ENCODE measurements around the gene ZNF407. TPM values are rescaled to one million over a fixed set of nuclear protein-coding genes. Genes with fewer than 3 reads are reported as not detected.

The ZNF407 gene
- total RNA-seq, 5 donors from 2014 or later (not counting 1 experiment from before 2014, with no cell fraction given) = 22.9 to 37.4 (median 24.4) TPM

DNA sequence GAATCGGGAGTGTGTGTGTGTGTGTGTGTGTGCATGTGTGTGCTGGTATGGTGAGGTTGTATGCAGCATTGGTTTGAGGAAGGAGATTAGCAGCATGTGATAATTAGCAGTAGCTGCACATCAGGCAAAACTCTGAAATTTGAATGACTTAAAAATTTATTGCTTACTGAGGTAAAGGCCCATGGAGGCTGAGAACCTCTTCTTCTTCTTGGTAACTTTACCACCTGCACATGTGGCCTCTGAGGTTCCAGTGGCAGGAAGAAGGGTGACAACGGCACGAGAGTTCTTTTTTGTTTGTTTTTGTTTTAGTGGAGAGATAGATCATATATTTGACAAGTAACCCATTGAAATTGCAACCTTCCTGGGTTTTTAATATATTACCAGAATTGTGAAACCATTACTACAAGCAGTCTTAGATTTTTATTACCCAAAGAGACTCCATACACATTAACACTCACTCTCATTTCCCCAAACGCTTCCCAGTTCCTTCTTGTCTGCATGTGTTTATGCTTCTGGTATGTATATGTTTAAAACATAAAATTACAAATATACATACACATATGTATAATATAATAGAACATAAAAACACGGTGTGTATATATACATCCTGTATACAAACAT lies 319.2 kb downstream of the ZNF407 start:
- CTCF ChIA-PET = no interaction called here
- 57% methylated on average over 1 of the region's 5 CpGs for WGBS (ENCODE audit: insufficient coverage)
- no peak for DNase-seq

DNA sequence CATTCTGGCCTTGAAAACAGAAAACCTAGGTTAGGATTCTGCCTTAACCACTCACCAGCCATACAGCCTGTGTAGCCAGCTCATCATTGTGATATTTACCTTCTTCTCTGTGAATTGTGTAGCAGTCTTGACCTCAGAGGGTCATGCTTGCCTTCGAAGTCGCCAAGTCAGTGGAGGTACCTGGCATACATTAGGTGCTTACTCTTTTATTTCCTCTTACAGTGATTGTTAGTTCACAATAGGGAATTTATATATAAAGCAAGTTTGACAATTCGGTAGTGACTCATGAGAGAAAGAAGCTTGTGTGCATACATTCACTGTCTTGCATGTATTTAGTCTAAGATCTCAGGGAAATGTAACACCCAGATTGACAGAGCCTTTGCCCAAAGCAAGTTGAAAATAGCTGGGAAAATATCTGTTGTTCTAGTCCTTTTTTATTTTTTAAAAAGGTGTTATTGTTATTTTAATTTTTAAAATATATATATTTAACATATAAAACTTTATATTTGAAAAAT lies 320.7 kb downstream of the ZNF407 start:
- Mint-ChIP-seq H3K36me3 (peaks cover 31% of the 10 kb centered on the region), H3K27me3 (no peaks in the 10 kb centered on the region), H3K27ac (no peak overlapping the region), H3K4me3 (no peak overlapping the region), H3K9me3 (no peaks in the 10 kb centered on the region), H3K4me1 (no peaks in the 10 kb centered on the region)
- CTCF ChIA-PET = no interaction called here
- ATAC-seq (replicated peaks in 1 of 4) (no peak), DNase-seq (no peak)
- 90% methylated on average over 2 of the region's 3 CpGs for WGBS (ENCODE audit: insufficient coverage)
- no peak overlapping the region for H3K27ac ChIP-seq (ENCODE audit: low read length)
- POLR2A ChIA-PET = no interaction called here
- H3K4me1 ChIP-seq (ENCODE audit: control insufficient read depth in 1 of 2, extremely low read depth in 1 of 2, insufficient read depth in 2 of 2, low read length in 2 of 2) = no peaks in the 10 kb centered on the region
- peaks cover 0 to 6% of the 10 kb centered on the region in 2 donors for H3K36me3 ChIP-seq (ENCODE audit: control insufficient read depth in 2 of 2, extremely low read depth in 1 of 2, insufficient read depth in 1 of 2, low read length in 1 of 2)
- H3K4me3 ChIP-seq (ENCODE audit: control insufficient read depth in 1 of 2, extremely low read depth in 1 of 2, low read length in 1 of 2) = no peak overlapping the region
- H3K9me3 ChIP-seq = no peaks in the 10 kb centered on the region
- no peaks in the 10 kb centered on the region for H3K27me3 ChIP-seq (replicated peaks in 1 of 2; ENCODE audit: control insufficient read depth in 2 of 2, extremely low read depth in 1 of 2, insufficient read depth in 2 of 2, low read length in 1 of 2)

More for the DNA sequence above, 319.2 kb downstream of the ZNF407 start:
- no peak overlapping the region for H3K4me3 ChIP-seq (ENCODE audit: control insufficient read depth in 1 of 2, extremely low read depth in 1 of 2, low read length in 1 of 2)
- Mint-ChIP-seq H3K27ac (no peak overlapping the region), H3K36me3 (peaks cover 24% of the 10 kb centered on the region), H3K4me1 (no peaks in the 10 kb centered on the region), H3K4me3 (no peak overlapping the region), H3K9me3 (no peaks in the 10 kb centered on the region), H3K27me3 (no peaks in the 10 kb centered on the region)
- ATAC-seq (replicated peaks in 1 of 4) = no peak
- no peaks in the 10 kb centered on the region for H3K9me3 ChIP-seq
- H3K4me1 ChIP-seq (ENCODE audit: control insufficient read depth in 1 of 2, extremely low read depth in 1 of 2, insufficient read depth in 2 of 2, low read length in 2 of 2) = no peaks in the 10 kb centered on the region
- no peaks in the 10 kb centered on the region for H3K27me3 ChIP-seq (replicated peaks in 1 of 2; ENCODE audit: control insufficient read depth in 2 of 2, extremely low read depth in 1 of 2, insufficient read depth in 2 of 2, low read length in 1 of 2)
- POLR2A ChIA-PET = no interaction called here
- no peak overlapping the region for H3K27ac ChIP-seq (ENCODE audit: low read length)
- H3K36me3 ChIP-seq (ENCODE audit: control insufficient read depth in 2 of 2, extremely low read depth in 1 of 2, insufficient read depth in 1 of 2, low read length in 1 of 2) = peaks cover 0 to 6% of the 10 kb centered on the region in 2 donors

DNA sequence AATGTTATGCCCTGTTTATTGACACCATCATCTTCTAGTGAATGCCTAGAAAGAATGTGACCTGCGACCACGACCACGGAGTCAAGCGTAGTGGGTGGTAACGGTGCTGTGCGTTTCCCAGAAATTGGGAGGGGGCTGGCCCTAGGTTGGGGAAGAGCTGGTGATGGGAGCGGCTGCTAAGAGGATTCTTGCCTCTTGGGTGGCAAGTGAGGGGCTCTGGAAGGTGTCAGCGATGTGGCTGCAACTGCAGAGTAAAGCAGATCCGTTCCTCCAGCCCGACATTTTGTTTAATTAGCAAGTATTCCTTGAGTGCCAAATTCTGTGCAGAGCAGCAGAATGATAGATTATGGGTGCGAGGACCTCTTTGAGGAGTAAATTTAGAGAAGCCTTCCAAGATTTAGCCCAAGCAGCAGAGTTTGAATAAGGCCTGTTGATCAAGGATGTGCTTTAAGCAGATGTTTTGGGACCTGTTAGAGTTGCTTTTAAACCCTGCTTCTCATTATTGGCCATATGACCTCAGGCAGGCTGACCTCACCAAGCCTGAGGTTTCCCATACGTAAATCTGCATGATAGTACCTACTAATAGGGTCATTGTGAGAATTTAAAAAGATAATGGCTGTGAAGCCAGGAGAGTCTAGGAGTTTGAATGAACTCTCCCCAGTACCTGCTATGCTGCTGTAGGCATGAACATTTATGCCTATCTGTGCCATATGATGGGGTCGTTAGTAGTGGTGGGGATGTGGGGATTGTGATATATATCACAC lies 323.6 kb downstream of the ZNF407 start:
- no peaks in the 10 kb centered on the region for H3K27me3 ChIP-seq (replicated peaks in 1 of 2; ENCODE audit: control insufficient read depth in 2 of 2, extremely low read depth in 1 of 2, insufficient read depth in 2 of 2, low read length in 1 of 2)
- H3K4me1 ChIP-seq (ENCODE audit: control insufficient read depth in 1 of 2, extremely low read depth in 1 of 2, insufficient read depth in 2 of 2, low read length in 2 of 2) = no peaks in the 10 kb centered on the region
- no peaks in the 10 kb centered on the region for H3K4me1 Mint-ChIP-seq
- H3K4me3 ChIP-seq (ENCODE audit: control insufficient read depth in 1 of 2, extremely low read depth in 1 of 2, low read length in 1 of 2) = no peak overlapping the region
- 94% methylated on average over 12 of the region's 13 CpGs for WGBS (ENCODE audit: insufficient coverage)
- H3K9me3 Mint-ChIP-seq = no peaks in the 10 kb centered on the region
- no peak for DNase-seq
- H3K9me3 ChIP-seq = no peaks in the 10 kb centered on the region
- no peaks in the 10 kb centered on the region for H3K27me3 Mint-ChIP-seq
- ChIA-PET CTCF (no interaction called here), POLR2A (no interaction called here)
- ATAC-seq (replicated peaks in 1 of 4) = no peak
- H3K27ac Mint-ChIP-seq = no peak overlapping the region
- H3K36me3 Mint-ChIP-seq = peaks cover 43% of the 10 kb centered on the region
- no peak overlapping the region for H3K27ac ChIP-seq (ENCODE audit: low read length)
- no peak overlapping the region for H3K4me3 Mint-ChIP-seq
- peaks cover 0 to 6% of the 10 kb centered on the region in 2 donors for H3K36me3 ChIP-seq (ENCODE audit: control insufficient read depth in 2 of 2, extremely low read depth in 1 of 2, insufficient read depth in 1 of 2, low read length in 1 of 2)

DNA sequence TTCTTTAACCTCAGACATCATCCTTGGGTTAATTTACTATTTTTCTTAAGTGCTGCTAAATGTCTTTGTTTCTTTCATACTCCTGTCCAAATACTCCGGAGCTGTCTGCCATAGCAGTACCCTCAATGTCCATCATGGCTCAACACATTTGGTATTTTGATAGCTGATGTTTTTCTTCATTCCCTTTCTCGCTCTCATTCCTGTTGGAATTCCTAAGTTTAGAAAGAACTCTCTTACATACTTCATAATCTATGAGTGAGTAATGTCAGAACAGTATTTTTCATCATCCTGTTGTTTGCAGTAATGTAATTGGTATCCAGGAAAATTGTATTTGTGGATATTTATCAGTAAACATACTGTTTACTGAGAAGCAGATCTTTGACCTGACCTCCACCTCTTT lies 328.4 kb downstream of the ZNF407 start:
- DNase-seq (no peak), ATAC-seq (replicated peaks in 1 of 4) (no peak)
- Mint-ChIP-seq H3K4me3 (no peak overlapping the region), H3K9me3 (no peaks in the 10 kb centered on the region), H3K36me3 (peaks cover 44% of the 10 kb centered on the region), H3K27ac (no peak overlapping the region), H3K4me1 (no peaks in the 10 kb centered on the region), H3K27me3 (no peaks in the 10 kb centered on the region)
- H3K9me3 ChIP-seq = no peaks in the 10 kb centered on the region
- H3K4me1 ChIP-seq (ENCODE audit: control insufficient read depth in 1 of 2, extremely low read depth in 1 of 2, insufficient read depth in 2 of 2, low read length in 2 of 2) = no peaks in the 10 kb centered on the region
- H3K27ac ChIP-seq (ENCODE audit: low read length) = no peak overlapping the region
- whole genome bisulfite sequencing (ENCODE audit: insufficient coverage) = no CpG with 5 or more reads among the region's 2 CpGs
- CTCF ChIA-PET = interaction anchor here (0.5 to 0.6 kb wide), 2 partner anchors 9 to 122 kb away, joined by 3 read pairs; no protein-coding TSS in a partner anchor
- H3K36me3 ChIP-seq (ENCODE audit: control insufficient read depth in 2 of 2, extremely low read depth in 1 of 2, insufficient read depth in 1 of 2, low read length in 1 of 2) = peaks cover 0 to 4% of the 10 kb centered on the region in 2 donors
- POLR2A ChIA-PET = no interaction called here
- H3K4me3 ChIP-seq (ENCODE audit: control insufficient read depth in 1 of 2, extremely low read depth in 1 of 2, low read length in 1 of 2) = no peak overlapping the region
- no peaks in the 10 kb centered on the region for H3K27me3 ChIP-seq (replicated peaks in 1 of 2; ENCODE audit: control insufficient read depth in 2 of 2, extremely low read depth in 1 of 2, insufficient read depth in 2 of 2, low read length in 1 of 2)

DNA sequence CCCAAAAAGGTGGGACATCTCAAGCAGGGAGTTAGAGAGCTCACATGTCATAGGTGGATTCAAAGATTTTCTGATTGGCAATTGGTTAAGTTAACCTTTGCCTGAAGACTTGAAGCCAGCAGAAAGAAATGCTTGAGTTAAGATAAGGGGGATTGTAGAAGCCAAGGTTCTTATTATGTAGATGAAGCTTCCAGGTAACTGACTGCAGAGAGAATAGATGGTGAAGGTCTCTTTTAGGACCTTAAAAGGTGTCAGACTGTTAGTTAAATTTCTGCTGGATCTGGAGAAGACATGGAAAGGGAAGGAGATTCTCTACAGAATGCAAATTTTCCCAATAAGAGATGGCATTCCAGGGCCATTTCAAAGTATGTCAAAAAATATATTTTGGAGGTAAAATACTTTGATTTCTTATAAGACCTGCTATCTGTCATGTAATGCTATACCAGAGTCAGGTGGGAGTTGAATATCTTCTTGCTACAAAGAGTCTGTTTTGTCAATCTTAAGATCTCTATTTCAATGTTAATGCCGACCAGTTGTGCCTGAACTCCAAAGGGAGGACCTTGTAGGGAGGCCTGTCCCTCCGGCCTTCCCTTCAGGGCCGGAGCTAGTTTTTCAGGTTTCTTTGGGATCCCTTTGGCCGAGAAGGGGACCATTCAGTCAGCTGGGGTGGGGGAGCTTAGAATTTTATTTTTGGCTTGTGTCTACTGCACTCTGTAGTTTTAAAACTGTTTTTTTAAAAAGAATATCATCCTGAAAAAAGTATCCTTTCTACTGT lies 330.7 kb downstream of the ZNF407 start:
- H3K27ac Mint-ChIP-seq = no peak overlapping the region
- DNase-seq (no peak), ATAC-seq (replicated peaks in 1 of 4) (no peak)
- H3K27ac ChIP-seq (ENCODE audit: low read length) = no peak overlapping the region
- H3K4me3 ChIP-seq (ENCODE audit: control insufficient read depth in 1 of 2, extremely low read depth in 1 of 2, low read length in 1 of 2) = no peak overlapping the region
- 100% methylated on average over 2 of the region's 4 CpGs for WGBS (ENCODE audit: insufficient coverage)
- POLR2A ChIA-PET = interaction anchor here in 1 of 2 donors (0.7 kb wide), 1 partner anchor 101 kb away, joined by 3 read pairs; no protein-coding TSS in a partner anchor
- no peaks in the 10 kb centered on the region for H3K9me3 ChIP-seq
- no peaks in the 10 kb centered on the region for H3K27me3 ChIP-seq (replicated peaks in 1 of 2; ENCODE audit: control insufficient read depth in 2 of 2, extremely low read depth in 1 of 2, insufficient read depth in 2 of 2, low read length in 1 of 2)
- peaks cover 0 to 3% of the 10 kb centered on the region in 2 donors for H3K36me3 ChIP-seq (ENCODE audit: control insufficient read depth in 2 of 2, extremely low read depth in 1 of 2, insufficient read depth in 1 of 2, low read length in 1 of 2)
- H3K27me3 Mint-ChIP-seq = no peaks in the 10 kb centered on the region
- CTCF ChIA-PET = no interaction called here
- no peaks in the 10 kb centered on the region for H3K4me1 Mint-ChIP-seq
- no peaks in the 10 kb centered on the region for H3K9me3 Mint-ChIP-seq
- peaks cover 45% of the 10 kb centered on the region for H3K36me3 Mint-ChIP-seq
- no peaks in the 10 kb centered on the region for H3K4me1 ChIP-seq (ENCODE audit: control insufficient read depth in 1 of 2, extremely low read depth in 1 of 2, insufficient read depth in 2 of 2, low read length in 2 of 2)
- H3K4me3 Mint-ChIP-seq = no peak overlapping the region

DNA sequence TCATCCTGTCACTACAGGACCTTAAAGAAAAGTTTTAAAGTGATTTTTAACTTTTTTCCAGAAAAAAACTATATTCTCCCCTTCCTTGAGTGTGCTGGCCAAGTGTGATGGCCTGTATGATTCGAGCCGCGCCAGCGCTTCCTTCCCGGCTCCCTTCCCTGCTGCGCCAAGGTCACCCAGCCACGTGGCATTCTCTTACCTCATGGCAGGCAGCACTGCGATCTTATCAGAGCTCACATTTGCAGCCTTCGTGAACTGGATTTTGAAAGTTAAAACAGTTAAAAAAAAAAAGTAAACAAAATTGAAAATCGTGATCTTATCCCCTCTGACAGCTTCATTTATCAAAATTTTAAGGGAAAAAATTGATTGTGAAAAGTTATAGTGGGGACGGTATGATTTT lies 331.4 kb downstream of the ZNF407 start:
- H3K9me3 Mint-ChIP-seq = no peaks in the 10 kb centered on the region
- H3K4me1 Mint-ChIP-seq = no peaks in the 10 kb centered on the region
- H3K9me3 ChIP-seq = no peaks in the 10 kb centered on the region
- H3K27ac ChIP-seq (ENCODE audit: low read length) = no peak overlapping the region
- no peak overlapping the region for H3K4me3 ChIP-seq (ENCODE audit: control insufficient read depth in 1 of 2, extremely low read depth in 1 of 2, low read length in 1 of 2)
- peaks cover 0 to 3% of the 10 kb centered on the region in 2 donors for H3K36me3 ChIP-seq (ENCODE audit: control insufficient read depth in 2 of 2, extremely low read depth in 1 of 2, insufficient read depth in 1 of 2, low read length in 1 of 2)
- H3K27ac Mint-ChIP-seq = no peak overlapping the region
- ATAC-seq (replicated peaks in 1 of 4) (no peak), DNase-seq (no peak)
- 96% methylated on average over 4 of the region's 11 CpGs for WGBS (ENCODE audit: insufficient coverage)
- ChIA-PET POLR2A (interaction anchor here in 1 of 2 donors (0.7 kb wide), 1 partner anchor 100 kb away, joined by 3 read pairs; no protein-coding TSS in a partner anchor), CTCF (no interaction called here)
- no peaks in the 10 kb centered on the region for H3K4me1 ChIP-seq (ENCODE audit: control insufficient read depth in 1 of 2, extremely low read depth in 1 of 2, insufficient read depth in 2 of 2, low read length in 2 of 2)
- no peak overlapping the region for H3K4me3 Mint-ChIP-seq
- peaks cover 48% of the 10 kb centered on the region for H3K36me3 Mint-ChIP-seq
- no peaks in the 10 kb centered on the region for H3K27me3 Mint-ChIP-seq
- no peaks in the 10 kb centered on the region for H3K27me3 ChIP-seq (replicated peaks in 1 of 2; ENCODE audit: control insufficient read depth in 2 of 2, extremely low read depth in 1 of 2, insufficient read depth in 2 of 2, low read length in 1 of 2)
